ENCODE data around the gene SLCO1C1.

SLCO1C1 gene

GRCh38 chr12:20696181-20696905 is 1.2 kb downstream of the SLCO1C1 start:
- no peak for TF ChIP-seq CTBP1 (IDR thresholded peaks at IDR 0.05; ENCODE audit: borderline replicate concordance)
- no peak for TF ChIP-seq FOXK2 (IDR thresholded peaks at IDR 0.05)
- no peak for TF ChIP-seq BHLHE40 (IDR thresholded peaks at IDR 0.05; ENCODE audit: borderline replicate concordance)
- no peak for TF ChIP-seq TARDBP (IDR thresholded peaks at IDR 0.05)
- no peak for TF ChIP-seq PKNOX1 (IDR thresholded peaks at IDR 0.05)
- no peak for TF ChIP-seq FOXM1 (IDR thresholded peaks at IDR 0.05; ENCODE audit: borderline replicate concordance)
- no peak for TF ChIP-seq SP1 (IDR thresholded peaks at IDR 0.05)
- no peak for TF ChIP-seq ELF4 (IDR thresholded peaks at IDR 0.05)
- TF ChIP-seq ARNT (IDR thresholded peaks at IDR 0.05) = no peak
- TF ChIP-seq L3MBTL2 (conservative IDR thresholded peaks at IDR 0.05) = no peak
- no peak for TF ChIP-seq LEF1 (IDR thresholded peaks at IDR 0.05; ENCODE audit: borderline replicate concordance)
- no peak for TF ChIP-seq FOXA1 (IDR thresholded peaks at IDR 0.05)
- DNase-seq (ENCODE audit: extremely low spot score) = no peak
- CTCF ChIA-PET = no interaction called here
- POLR2A ChIA-PET = no interaction called here

- DNase-seq (ENCODE audit: extremely low spot score) = no peak
- TF ChIP-seq FOXM1 (IDR thresholded peaks at IDR 0.05; ENCODE audit: borderline replicate concordance) (no peak), L3MBTL2 (conservative IDR thresholded peaks at IDR 0.05) (no peak), CTBP1 (IDR thresholded peaks at IDR 0.05; ENCODE audit: borderline replicate concordance) (no peak), SUZ12 (IDR thresholded peaks at IDR 0.05) (no peak), TARDBP (IDR thresholded peaks at IDR 0.05) (no peak), HDGF (IDR thresholded peaks at IDR 0.05; ENCODE audit: borderline replicate concordance) (no peak), ARNT (IDR thresholded peaks at IDR 0.05) (no peak)
- ChIA-PET CTCF (no interaction called here), POLR2A (no interaction called here)
These were observed 6.0 kb downstream of the SLCO1C1 start for GRCh38 chr12:20701106-20701505.

- ChIA-PET POLR2A (no interaction called here), CTCF (interaction anchor here (0.6 kb wide), 1 partner anchor 37 kb away, joined by 3 read pairs; no protein-coding TSS in a partner anchor)
- TF ChIP-seq LEF1 (IDR thresholded peaks at IDR 0.05; ENCODE audit: borderline replicate concordance) (no peak), FOXA1 (IDR thresholded peaks at IDR 0.05) (no peak), CTBP1 (IDR thresholded peaks at IDR 0.05; ENCODE audit: borderline replicate concordance) (no peak), TARDBP (IDR thresholded peaks at IDR 0.05) (no peak), HDGF (IDR thresholded peaks at IDR 0.05; ENCODE audit: borderline replicate concordance) (no peak), PKNOX1 (IDR thresholded peaks at IDR 0.05) (no peak), L3MBTL2 (conservative IDR thresholded peaks at IDR 0.05) (no peak)
These were observed 9.7 kb downstream of the SLCO1C1 start for GRCh38 chr12:20704860-20705259.

GRCh38 chr12:20711846-20712245 is 16.7 kb downstream of the SLCO1C1 start:
- ChIA-PET POLR2A (no interaction called here), CTCF (no interaction called here)
- DNase-seq (ENCODE audit: extremely low spot score) = no peak
- TF ChIP-seq NFRKB (IDR thresholded peaks at IDR 0.05) (no peak), BHLHE40 (IDR thresholded peaks at IDR 0.05; ENCODE audit: borderline replicate concordance) (no peak), ARNT (IDR thresholded peaks at IDR 0.05) (no peak), PKNOX1 (IDR thresholded peaks at IDR 0.05) (no peak), TARDBP (IDR thresholded peaks at IDR 0.05) (no peak), SP1 (IDR thresholded peaks at IDR 0.05) (no peak), FOXA1 (IDR thresholded peaks at IDR 0.05) (no peak), L3MBTL2 (conservative IDR thresholded peaks at IDR 0.05) (no peak)

More at GRCh38 chr12:20704860-20705259, 9.7 kb downstream of the SLCO1C1 start:
- no peak for DNase-seq (ENCODE audit: extremely low spot score)

- POLR2A ChIA-PET = no interaction called here
- no peak for TF ChIP-seq FOXM1 (IDR thresholded peaks at IDR 0.05; ENCODE audit: borderline replicate concordance)
- TF ChIP-seq HDGF (IDR thresholded peaks at IDR 0.05; ENCODE audit: borderline replicate concordance) = no peak
- no peak for TF ChIP-seq SP1 (IDR thresholded peaks at IDR 0.05)
- TF ChIP-seq SUZ12 (IDR thresholded peaks at IDR 0.05) = no peak
- TF ChIP-seq L3MBTL2 (conservative IDR thresholded peaks at IDR 0.05) = no peak
- no peak for TF ChIP-seq FOXA1 (IDR thresholded peaks at IDR 0.05)
- no peak for TF ChIP-seq PKNOX1 (IDR thresholded peaks at IDR 0.05)
- no peak for TF ChIP-seq TARDBP (IDR thresholded peaks at IDR 0.05)
- TF ChIP-seq ZNF384 (IDR thresholded peaks at IDR 0.05) = no peak
- TF ChIP-seq NFRKB (IDR thresholded peaks at IDR 0.05) = no peak
- TF ChIP-seq FOXK2 (IDR thresholded peaks at IDR 0.05) = no peak
- no peak for TF ChIP-seq LEF1 (IDR thresholded peaks at IDR 0.05; ENCODE audit: borderline replicate concordance)
- TF ChIP-seq ARNT (IDR thresholded peaks at IDR 0.05) = no peak
- TF ChIP-seq CTBP1 (IDR thresholded peaks at IDR 0.05; ENCODE audit: borderline replicate concordance) = no peak
- TF ChIP-seq BHLHE40 (IDR thresholded peaks at IDR 0.05; ENCODE audit: borderline replicate concordance) = no peak
- TF ChIP-seq ELF4 (IDR thresholded peaks at IDR 0.05) = no peak
- no peak for DNase-seq (ENCODE audit: extremely low spot score)
- CTCF ChIA-PET = interaction anchor here (0.6 kb wide), 2 partner anchors 356 to 741 kb away, joined by 3 to 4 read pairs; no protein-coding TSS in a partner anchor
These were observed 20.9 kb downstream of the SLCO1C1 start for GRCh38 chr12:20716037-20716436.

- DNase-seq (ENCODE audit: extremely low spot score) = no peak
- ChIA-PET CTCF (no interaction called here), POLR2A (no interaction called here)
- TF ChIP-seq FOXA1 (IDR thresholded peaks at IDR 0.05) (no peak), SUZ12 (IDR thresholded peaks at IDR 0.05) (no peak), LEF1 (IDR thresholded peaks at IDR 0.05; ENCODE audit: borderline replicate concordance) (no peak), ZNF384 (IDR thresholded peaks at IDR 0.05) (no peak), ARNT (IDR thresholded peaks at IDR 0.05) (no peak), TARDBP (IDR thresholded peaks at IDR 0.05) (no peak)
These were observed 21.9 kb downstream of the SLCO1C1 start for GRCh38 chr12:20716985-20717384.

All from HEK293T (cell line).